OCI-LY7 (cell line): ENCODE data around the gene ETV3L. TPM values are rescaled to one million over a fixed set of nuclear protein-coding genes. Genes with fewer than 3 reads are reported as not detected.

Experiments
- BruUV-seq: library from RNA; stranded (reverse); fragments of 400-500 nt; replicated peaks from 2 replicates; lab custom pipeline; 2021; lab: Mats Ljungman, UMichigan
- CTCF ChIA-PET: fragments of 300-600 bp; sonication (Branson Sonifier 250); formaldehyde crosslinking; loops from one replicate; lab custom pipeline; 2022; ENCODE audit warnings: antibody characterized with exemption; ENCODE audit not compliant: unreplicated experiment; lab: Charles Lee
- POLR2A ChIA-PET: fragments of 300-600 bp; sonication (Branson Sonifier 250); formaldehyde crosslinking; loops from one replicate; lab custom pipeline; 2022; ENCODE audit warnings: antibody characterized with exemption; lab: Charles Lee
- DNase-seq: peaks from one replicate; pipeline ENCODE4 v3.0.0-alpha.2; 2015; ENCODE audit warnings: low spot score
- H2AFZ ChIP-seq: fragments of 200-600 bp; sonication (generic), shearing (Covaris generic); 2 replicates; pipeline ENCODE4 v1.6.1; 2014; ENCODE audit warnings: mild to moderate bottlenecking, antibody characterized with exemption, low read length, moderate library complexity
- H3K27ac ChIP-seq: fragments of 200-600 bp; sonication (generic); 2 replicates; pipeline ENCODE4 v1.5.1; 2014; ENCODE audit warnings: mixed run types, low read depth, mild to moderate bottlenecking, moderate library complexity, low read length, inconsistent platforms; ENCODE audit not compliant: poor library complexity, severe bottlenecking
- H3K36me3 ChIP-seq: fragments of 200-600 bp; sonication (generic); 2 replicates; pipeline ENCODE4 v1.6.1; 2014; ENCODE audit warnings: mild to moderate bottlenecking, antibody characterized with exemption, low read length, moderate library complexity, mixed read lengths; ENCODE audit not compliant: insufficient read depth
- H3K4me1 ChIP-seq: fragments of 200-600 bp; sonication (generic); 2 replicates; pipeline ENCODE4 v1.5.1; 2014; ENCODE audit warnings: mild to moderate bottlenecking, low read length; ENCODE audit not compliant: insufficient read depth, poor library complexity, severe bottlenecking
- H3K4me2 ChIP-seq: fragments of 200-600 bp; sonication (generic); 2 replicates; pipeline ENCODE4 v1.6.1; 2014; ENCODE audit warnings: mild to moderate bottlenecking, low read length
- H3K4me3 ChIP-seq: fragments of 200-600 bp; sonication (generic); 2 replicates; pipeline ENCODE4 v1.5.1; 2014; ENCODE audit warnings: mild to moderate bottlenecking, low read depth, low read length; ENCODE audit not compliant: poor library complexity, severe bottlenecking
- H3K79me2 ChIP-seq: fragments of 200-600 bp; sonication (generic); 2 replicates; pipeline ENCODE4 v1.6.1; 2016; ENCODE audit warnings: low read depth, mild to moderate bottlenecking, low read length, moderate library complexity, mixed read lengths; ENCODE audit not compliant: insufficient read depth
- H3K9me2 ChIP-seq: fragments of 200-600 bp; sonication (generic); 2 replicates; pipeline ENCODE4 v1.6.1; 2016; ENCODE audit warnings: mild to moderate bottlenecking, low read length, mixed read lengths; ENCODE audit not compliant: insufficient read depth
- H3K9me3 ChIP-seq: fragments of 200-600 bp; sonication (generic); 2 replicates; pipeline ENCODE4 v1.6.1; 2014; ENCODE audit warnings: mild to moderate bottlenecking, mixed run types, low read length, mixed read lengths
- H4K20me1 ChIP-seq: fragments of 200-600 bp; sonication (generic); 2 replicates; pipeline ENCODE4 v1.6.1; 2014; ENCODE audit warnings: mild to moderate bottlenecking, antibody characterized with exemption, low read length, moderate library complexity, mixed read lengths; ENCODE audit not compliant: insufficient read depth
- CTCF ChIP-seq: fragments of 200-600 bp; sonication (generic); conservative IDR thresholded peaks from 2 replicates; pipeline ENCODE4 v1.5.1; 2014; ENCODE audit warnings: mild to moderate bottlenecking, antibody characterized with exemption, low read length, moderate library complexity, mixed read lengths
- EZH2phosphoT487 ChIP-seq: fragments of 200-600 bp; sonication (generic); IDR thresholded peaks from 2 replicates; pipeline ENCODE4 v1.6.1; 2018; ENCODE audit warnings: low read depth, borderline replicate concordance, mild to moderate bottlenecking, mixed run types, antibody characterized with exemption, low read length, moderate library complexity, mixed read lengths
- intact Hi-C: fragments of 100-400 bp; cut with micrococcal nuclease; formaldehyde crosslinking; loops from one replicate; pipeline ENCODE4 v1.10.0; 2022; ENCODE audit not compliant: unreplicated experiment
- total RNA-seq, 2 experiments: library from RNA; depleted of rRNA in 1 of 2; stranded (reverse); fragments of >200 nt in 1 of 2; shearing (Covaris generic) in 1 of 2; gene quantifications; 2 replicates each; pipeline ENCODE4 v1.2.3, GENCODE V29; 2014 to 2022

The ETV3L gene
- total RNA-seq, 2 experiments from 2014 or later: not detected

GRCh38 chr1:157144509-157144908 is 44.9 kb upstream of the ETV3L start:
- CTCF ChIA-PET: no interaction called here
- Histone ChIP-seq H3K79me2 (no peaks in the 10 kb centered on the region), H4K20me1 (no peaks in the 10 kb centered on the region), H3K9me3 (no peaks in the 10 kb centered on the region), H2AFZ (no peak overlapping the region), H3K4me2 (no peak overlapping the region), H3K4me1 (peaks cover 10% of the 10 kb centered on the region), H3K9me2 (no peaks in the 10 kb centered on the region), H3K36me3 (no peaks in the 10 kb centered on the region), H3K4me3 (no peak overlapping the region), H3K27ac (no peak overlapping the region)
- POLR2A ChIA-PET: no interaction called here
- no TSS peak for BruUV-seq
- intact Hi-C loops: no loop called here
- no peak for DNase-seq
- no peak for TF ChIP-seq CTCF
- TF ChIP-seq EZH2phosphoT487: no peak

GRCh38 chr1:157142765-157143423 is 43.3 kb upstream of the ETV3L start:
- no peak for DNase-seq
- intact Hi-C loops: no loop called here
- H3K4me2 ChIP-seq: no peak overlapping the region
- no peaks in the 10 kb centered on the region for H4K20me1 ChIP-seq
- H3K9me3 ChIP-seq: no peaks in the 10 kb centered on the region
- no peaks in the 10 kb centered on the region for H3K9me2 ChIP-seq
- H3K4me1 ChIP-seq: peaks cover 10% of the 10 kb centered on the region
- POLR2A ChIA-PET: interaction anchor here (0.7 to 1.4 kb wide), 2 partner anchors 9 to 52 kb away, joined by 3 to 4 read pairs; no protein-coding TSS in a partner anchor
- no peak overlapping the region for H3K27ac ChIP-seq
- H2AFZ ChIP-seq: no peak overlapping the region
- H3K36me3 ChIP-seq: no peaks in the 10 kb centered on the region
- CTCF ChIA-PET: interaction anchor here (0.5 kb wide), 1 partner anchor 11 kb away, joined by 3 read pairs; no protein-coding TSS in a partner anchor
- BruUV-seq: no TSS peak
- TF ChIP-seq EZH2phosphoT487 (no peak), CTCF (no peak)
- no peak overlapping the region for H3K4me3 ChIP-seq
- no peaks in the 10 kb centered on the region for H3K79me2 ChIP-seq

DNA sequence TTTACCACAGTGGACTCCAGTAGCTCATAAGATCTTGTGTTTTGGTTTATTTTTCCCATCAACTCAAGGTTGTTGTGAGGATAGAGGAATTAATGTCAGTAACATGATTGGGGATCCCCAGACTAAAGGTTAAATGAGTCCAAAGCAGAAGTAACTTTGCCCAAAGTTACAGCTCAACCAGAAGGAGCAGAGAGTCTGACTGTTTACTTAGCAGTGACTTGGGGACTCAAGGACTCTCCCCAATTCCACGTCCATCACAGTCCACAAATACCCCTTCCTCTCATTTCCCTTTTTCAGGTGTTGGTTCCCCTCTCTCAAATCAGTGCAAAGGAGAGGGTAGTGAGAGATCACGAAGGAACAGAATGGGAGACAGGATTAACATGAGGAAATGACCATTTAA is 42.6 kb upstream of the ETV3L start:
- DNase-seq: no peak
- CTCF ChIA-PET: no interaction called here
- TF ChIP-seq CTCF (no peak), EZH2phosphoT487 (no peak)
- POLR2A ChIA-PET: interaction anchor here (0.7 to 1.4 kb wide), 2 partner anchors 9 to 51 kb away, joined by 3 to 4 read pairs; no protein-coding TSS in a partner anchor
- no peaks in the 10 kb centered on the region for H3K36me3 ChIP-seq
- intact Hi-C loops: no loop called here
- H3K9me3 ChIP-seq: no peaks in the 10 kb centered on the region
- H4K20me1 ChIP-seq: peaks cover under 1% of the 10 kb centered on the region; the same call in 1 of the 2 replicates
- no TSS peak for BruUV-seq
- no peak overlapping the region for H3K4me2 ChIP-seq
- no peak overlapping the region for H2AFZ ChIP-seq
- peaks cover 6% of the 10 kb centered on the region for H3K79me2 ChIP-seq
- no peaks in the 10 kb centered on the region for H3K9me2 ChIP-seq
- peaks cover 10% of the 10 kb centered on the region for H3K4me1 ChIP-seq
- H3K27ac ChIP-seq: no peak overlapping the region
- no peak overlapping the region for H3K4me3 ChIP-seq
